Activated CD4-positive, alpha-beta T cell treated with anti-CD3 and anti-CD28 coated beads, Interleukin-2, Interleukin-4, amounts not matched to agents 100 ng/mL and 50 ng/mL, durations not matched to agents 16 hours and 8 hours (primary cell): Measurements from ENCODE around the gene PTPRN2.
"Not testable (repeated sequence)": the region's sequence is repeated elsewhere in the genome, so short reads cannot be mapped to it uniquely, and the experiment has no call there.

Source experiments
- DNase-seq: peaks from one replicate; pipeline ENCODE4 v3.0.0-alpha.2; 2020; ENCODE audit warnings: low spot score

Gene PTPRN2

DNA sequence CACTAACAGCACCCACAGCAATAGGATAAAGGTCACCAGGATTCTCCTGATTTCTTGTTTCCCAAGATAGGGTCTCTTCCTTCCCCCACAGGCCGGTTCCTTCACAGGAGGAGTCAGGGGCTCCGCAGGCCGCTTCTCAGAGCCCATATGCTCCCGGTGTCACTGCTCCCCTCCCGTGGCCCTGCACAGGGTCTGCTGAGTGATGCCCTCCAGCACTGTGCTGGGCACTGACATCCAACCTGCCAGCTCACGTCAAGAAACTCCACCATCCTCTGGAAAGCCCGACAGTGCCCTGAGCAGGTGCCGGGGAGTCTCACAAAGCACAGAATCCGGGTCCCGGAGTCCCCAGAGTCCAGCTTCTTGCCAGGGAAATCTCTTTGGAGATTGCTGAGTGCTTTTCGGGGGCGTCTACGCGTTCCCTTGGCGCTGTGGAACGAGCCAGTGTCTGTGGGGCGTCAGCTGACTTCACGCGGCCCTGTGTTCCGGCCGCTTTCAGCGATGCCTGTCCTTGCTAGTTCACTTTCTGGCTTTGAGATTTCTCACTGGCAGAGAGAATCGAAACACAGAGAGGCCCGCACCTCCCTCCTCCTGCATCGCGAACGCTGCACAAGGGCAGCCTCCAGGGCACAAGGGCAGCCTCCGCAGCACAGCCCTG is 683.3 kb downstream of the PTPRN2 start:
- DNase-seq: no peak

DNA sequence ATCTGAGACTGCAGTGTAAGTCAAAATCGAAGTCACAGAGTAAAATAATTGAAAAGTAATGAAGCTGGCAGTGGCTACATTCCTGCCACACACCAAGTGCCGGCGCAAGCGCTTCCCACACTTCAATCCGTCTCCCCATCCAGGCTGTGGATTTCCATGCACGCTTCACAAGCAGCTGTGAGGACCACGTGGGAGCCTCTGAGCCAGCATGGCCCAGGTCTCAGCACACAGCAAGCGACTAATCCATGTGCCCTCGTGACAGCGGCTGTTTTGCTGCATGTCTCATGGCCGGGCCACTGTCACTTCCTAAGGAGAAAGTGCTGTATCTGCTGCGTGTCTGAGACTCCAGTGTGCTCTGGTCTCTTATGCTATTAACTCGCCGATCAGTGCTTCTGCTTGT is 683.9 kb downstream of the PTPRN2 start:
- no peak for DNase-seq

DNA sequence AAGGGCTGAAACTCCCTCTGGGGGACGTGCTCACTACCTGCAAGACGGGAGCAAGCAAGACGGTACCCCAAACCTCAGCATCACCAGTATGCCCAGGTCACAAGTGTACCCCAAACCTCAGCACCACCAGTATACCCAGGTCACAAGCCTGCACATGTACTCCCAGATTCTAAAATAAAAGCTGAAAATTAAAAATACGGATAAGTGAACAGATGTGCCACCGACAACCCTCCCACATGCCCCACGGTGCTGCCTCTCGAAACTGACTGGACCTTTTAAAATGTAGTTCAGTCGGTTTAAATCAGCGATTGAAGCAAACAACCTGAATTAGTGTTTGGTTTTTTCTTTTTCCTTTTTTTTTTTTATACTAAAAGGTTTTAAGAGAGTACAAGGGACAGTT is 684.3 kb downstream of the PTPRN2 start:
- no peak for DNase-seq

DNA sequence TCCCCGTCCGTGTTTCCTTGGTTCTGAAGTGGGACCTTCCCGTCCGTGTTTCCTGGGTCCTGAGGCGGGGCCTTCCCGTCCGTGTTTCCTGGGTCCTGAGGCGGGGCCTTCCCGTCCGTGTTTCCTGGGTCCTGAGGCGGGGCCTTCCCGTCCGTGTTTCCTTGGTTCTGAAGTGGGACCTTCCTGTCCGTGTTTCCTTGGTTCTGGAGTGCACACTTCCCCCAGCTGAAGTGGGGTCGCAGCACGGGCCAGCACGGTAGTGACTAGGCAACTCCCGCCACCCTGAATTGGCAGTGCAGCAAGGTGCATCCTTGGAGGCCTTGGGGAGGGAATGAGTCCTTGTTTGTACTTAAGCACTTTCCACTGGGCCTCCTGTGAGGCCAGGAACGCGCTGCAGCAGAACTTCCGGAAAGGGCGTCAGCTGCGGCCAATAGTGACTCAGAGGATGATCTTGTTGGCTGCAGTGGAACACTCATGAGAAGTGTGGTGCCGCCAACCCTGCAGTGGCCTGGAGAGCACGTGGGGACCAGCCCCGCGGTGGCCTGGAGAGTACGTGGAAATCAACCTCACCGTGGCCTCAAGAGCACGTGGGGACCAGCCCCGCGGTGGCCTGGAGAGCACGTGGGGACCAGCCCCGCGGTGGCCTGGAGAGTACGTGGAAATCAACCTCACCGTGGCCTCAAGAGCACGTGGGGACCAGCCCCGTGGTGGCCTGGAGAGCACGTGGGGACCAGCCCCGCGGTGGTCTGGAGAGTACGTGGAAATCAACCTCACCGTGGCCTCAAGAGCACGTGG is 685.6 kb downstream of the PTPRN2 start:
- not testable (repeated sequence) for DNase-seq

DNA sequence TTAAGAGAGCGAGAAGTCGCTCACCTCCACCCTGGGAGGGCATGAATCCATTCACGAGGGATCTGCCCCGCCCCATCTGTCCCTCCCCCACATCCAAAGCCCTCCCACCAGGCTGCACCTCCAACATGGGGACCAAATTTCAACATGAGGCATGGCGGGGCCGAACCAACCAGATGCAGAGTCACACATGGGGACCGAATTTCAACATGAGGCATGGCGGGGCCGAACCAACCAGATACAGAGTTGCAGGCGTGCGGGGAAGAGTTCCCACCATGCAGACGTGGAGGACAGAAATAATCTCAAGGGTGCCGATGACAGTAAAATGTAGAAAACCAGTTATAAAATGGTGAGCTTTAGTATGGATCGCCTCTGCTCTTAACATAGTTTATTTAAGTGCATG is 686.5 kb downstream of the PTPRN2 start:
- DNase-seq: no peak

DNA sequence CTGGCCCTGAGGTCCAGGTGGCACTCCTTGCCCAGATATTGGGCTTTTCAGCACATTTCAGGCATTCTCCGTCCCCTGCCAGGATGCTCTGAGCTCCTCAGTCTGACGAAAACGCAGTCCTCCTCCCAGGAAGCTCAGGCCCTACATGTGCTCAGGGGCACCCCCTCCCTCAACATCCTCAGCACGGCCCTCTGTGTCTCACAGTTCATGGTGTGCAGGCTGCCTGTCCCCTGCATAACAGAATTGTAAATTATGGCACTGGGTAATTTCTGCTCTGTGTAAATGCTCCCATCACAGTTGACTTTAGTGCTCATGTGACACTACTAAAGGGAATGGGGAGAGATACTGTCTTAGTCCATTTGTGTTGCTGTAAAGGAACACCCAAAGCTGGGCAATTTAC is 687.1 kb downstream of the PTPRN2 start:
- no peak for DNase-seq

DNA sequence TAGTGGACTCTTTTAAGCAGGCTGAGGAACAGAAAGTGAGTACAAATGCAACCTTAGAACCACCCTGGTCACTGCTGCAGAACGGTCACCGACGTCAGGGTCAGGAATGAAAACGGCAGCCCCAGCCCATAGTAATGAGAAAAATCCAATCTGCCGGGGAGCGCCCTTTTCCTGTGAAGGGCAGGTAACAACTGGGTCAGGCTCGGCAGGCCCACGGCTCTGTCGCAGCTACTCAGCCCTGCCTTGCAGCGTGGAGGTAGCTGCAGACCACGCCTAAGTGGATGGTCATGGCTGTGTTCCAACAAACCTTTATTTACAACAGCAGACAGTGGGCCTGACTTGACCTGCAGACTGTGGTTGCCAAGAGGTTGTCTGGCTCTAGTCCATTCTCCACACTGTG is 687.6 kb downstream of the PTPRN2 start:
- DNase-seq: no peak

DNA sequence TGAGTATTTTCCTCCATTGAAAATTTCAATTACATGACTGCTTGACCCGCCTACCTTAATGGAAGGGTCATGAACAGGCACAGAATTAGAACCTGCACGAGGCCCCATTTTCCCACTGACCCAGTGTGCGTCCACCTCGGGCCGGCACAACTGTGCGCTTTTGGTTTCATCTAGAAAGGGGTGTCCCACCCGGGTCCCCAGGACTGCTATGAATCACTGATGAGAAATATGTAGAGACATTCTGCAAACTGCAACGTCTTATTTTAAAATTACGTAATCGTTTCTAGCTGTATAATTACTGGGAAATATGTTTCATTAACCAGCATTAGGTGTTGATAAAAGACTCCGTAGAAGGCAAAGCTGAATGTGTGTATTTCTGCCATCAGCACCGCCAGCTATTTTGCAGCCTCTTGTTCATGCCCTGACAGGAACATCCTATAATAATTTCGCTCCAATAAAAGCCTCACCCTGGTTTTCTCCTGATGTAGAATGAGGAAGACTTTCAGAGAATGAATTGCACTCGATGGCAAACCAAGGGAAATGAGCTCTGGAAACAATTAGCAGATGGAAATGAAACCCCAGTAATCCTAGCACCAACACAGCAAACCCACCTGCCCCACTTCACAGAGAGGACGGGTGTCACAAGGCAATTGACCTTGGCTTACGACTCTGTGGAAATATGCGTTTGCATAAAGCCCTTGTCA is 688.7 kb downstream of the PTPRN2 start:
- no peak for DNase-seq

DNA sequence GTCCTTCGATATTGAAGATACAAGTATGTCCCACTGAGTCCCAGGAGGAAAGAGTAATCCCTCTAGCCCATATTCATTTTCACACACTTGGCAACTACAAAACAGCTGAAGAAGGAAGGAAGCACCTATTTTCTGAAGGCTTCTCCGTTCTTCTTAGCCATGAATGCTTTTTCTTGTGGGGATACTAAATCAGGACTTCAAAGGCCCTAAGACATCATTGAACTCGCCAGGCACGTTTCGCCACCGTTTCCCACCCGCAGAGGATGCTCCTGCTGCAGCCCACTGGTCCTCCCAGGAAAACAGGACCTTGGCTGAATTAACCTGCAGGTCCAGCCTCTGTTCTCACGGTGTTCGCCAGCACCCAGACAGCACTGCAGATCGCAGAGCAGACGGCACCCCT is 689.4 kb downstream of the PTPRN2 start:
- no peak for DNase-seq

DNA sequence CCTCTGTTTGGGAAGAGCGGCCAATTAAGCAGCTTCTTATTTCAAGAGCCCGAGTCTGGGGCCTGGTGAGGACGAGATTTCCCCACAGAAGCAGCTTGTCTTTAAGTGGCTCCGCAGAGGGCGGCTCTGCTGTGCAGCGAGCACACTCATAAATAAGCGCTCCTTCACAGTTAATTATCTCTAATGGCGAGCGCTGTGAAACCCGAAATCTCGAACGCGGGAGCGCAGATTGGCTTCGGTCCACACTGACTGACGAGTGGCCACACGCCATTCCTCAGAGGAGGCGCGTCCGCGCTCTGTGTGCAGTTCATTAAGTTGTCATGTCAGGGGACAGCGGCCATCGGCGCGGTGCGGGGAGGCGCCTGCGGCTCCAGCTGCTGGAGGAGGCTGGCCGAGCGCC is 689.9 kb downstream of the PTPRN2 start:
- no peak for DNase-seq

DNA sequence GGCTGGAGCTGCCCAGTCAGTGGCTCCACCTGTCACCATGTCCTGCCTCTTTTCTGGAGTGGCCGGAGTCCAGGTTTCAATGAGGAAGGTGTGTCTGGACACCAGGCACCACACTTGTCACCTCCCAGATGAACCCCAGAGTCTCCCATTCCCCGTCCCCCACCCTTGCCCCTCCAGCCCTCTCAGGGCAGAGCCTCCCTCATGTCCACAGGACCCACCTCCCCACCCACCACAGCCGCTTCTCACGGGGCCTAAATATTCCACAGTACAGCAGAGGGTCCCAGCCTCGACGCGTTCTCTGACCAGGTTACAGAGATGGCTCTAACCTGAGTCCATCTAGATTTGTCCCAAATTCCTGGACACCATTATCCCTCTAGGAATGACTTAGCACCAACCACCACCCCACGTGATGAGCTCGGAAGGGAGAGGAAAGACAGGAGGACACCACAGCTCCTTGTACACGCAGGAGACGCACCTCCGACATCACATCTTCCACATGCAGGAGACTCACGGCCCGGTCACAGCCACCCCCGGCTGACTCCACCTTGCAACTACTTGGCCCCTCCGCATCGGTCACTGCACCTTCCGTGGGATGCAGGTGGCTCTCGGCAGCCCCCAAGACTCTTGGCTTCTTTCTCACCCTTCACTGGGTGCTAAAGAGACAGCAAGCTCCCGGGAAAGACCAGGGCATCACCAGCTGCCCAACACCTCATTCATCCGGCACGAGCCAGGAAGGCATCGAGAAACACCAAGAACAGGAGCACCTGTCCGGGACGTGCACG is 690.7 kb downstream of the PTPRN2 start:
- DNase-seq: no peak

DNA sequence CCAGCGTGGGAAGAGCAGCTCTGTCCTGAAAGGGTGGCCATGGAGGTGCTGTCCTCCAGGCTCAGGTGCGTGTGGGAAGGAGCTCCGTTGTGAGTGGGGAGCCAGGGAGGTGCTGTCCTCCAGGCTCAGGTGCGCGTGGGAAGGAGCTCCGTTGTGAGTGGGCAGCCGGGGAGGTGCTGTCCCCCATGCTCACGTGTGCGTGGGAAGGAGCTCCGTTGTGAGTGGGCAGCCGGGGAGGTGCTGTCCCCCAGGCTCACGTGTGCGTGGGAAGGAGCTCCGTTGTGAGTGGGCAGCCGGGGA is 691.3 kb downstream of the PTPRN2 start:
- DNase-seq: not testable (repeated sequence)

DNA sequence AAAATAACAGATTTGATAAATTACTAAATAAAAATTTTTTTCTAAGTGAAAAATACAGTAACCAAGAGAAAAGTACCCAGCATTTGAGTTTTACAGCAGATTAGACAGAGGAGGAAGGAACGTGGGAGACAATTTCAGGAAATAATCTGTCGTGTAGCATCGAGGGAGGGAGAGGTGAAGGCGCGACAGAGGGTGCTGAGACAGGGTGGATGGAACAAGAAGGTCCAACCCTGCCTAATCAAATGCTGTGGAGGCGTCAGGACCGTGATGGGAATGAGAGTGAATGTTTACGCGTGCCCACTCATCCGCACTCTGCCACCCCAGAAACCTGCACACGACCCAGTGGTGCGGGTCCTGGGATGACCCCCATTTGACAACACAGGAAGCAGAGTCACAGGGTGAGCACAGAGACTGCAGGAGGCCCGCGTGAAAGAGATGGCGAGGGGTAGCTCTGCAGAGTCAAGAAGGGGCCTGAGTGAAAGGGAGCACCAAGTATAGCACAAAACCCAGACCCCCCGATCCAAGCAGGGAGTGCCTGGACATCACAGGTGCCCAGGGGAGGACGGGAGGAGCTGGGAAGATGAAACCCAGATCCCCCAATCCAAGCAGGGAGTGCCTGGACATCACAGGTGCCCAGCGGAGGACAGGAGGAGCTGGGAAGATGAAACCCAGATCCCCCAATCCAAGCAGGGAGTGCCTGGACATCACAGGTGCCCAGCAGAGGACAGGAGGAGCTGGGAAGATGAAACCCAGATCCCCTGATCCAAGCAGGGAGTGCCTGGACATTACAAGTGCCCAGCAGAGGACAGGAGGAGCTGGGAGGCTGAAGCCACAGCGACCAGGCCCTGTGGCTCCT is 691.9 kb downstream of the PTPRN2 start:
- DNase-seq: no peak

DNA sequence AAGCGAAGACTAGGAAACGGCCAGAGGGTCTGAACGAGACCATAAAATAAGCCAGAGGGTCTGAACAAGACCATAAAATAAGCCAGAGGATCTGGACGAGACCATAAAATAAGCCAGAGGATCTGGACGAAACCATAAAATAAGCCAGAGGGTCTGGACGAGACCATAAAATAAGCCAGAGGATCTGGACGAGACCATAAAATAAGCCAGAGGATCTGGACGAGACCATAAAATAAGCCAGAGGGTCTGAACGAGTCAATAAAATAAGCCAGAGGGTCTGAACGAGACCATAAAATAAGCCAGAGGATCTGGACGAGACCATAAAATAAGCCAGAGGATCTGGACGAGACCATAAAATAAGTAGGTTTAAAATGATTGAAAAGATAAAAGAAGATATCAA is 692.5 kb downstream of the PTPRN2 start:
- DNase-seq: not testable (repeated sequence)

DNA sequence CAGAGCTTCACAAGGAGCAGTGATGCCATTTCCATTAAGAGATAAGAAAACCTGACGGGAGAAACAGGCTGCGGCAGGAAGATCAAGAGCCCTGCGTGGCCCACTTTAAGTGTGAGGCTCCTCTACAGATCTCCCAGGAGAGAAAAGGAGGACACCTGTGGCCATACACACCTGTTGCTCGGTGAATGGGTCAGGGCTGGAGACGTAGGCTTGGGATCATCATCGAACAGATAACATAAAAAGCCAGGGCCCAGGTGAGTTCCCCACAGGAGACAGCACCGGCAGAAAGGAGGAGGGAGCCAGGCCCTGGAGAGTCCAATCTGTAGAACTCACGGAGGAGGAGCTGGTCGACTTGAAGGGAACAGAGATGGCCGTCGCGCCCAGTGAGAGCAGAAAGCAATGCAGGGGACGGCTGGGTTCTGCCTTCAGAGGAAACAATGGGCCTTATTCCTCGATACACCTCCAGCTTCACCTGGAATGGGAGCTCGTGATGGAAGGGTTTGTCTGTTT is 694.0 kb downstream of the PTPRN2 start:
- no peak for DNase-seq

DNA sequence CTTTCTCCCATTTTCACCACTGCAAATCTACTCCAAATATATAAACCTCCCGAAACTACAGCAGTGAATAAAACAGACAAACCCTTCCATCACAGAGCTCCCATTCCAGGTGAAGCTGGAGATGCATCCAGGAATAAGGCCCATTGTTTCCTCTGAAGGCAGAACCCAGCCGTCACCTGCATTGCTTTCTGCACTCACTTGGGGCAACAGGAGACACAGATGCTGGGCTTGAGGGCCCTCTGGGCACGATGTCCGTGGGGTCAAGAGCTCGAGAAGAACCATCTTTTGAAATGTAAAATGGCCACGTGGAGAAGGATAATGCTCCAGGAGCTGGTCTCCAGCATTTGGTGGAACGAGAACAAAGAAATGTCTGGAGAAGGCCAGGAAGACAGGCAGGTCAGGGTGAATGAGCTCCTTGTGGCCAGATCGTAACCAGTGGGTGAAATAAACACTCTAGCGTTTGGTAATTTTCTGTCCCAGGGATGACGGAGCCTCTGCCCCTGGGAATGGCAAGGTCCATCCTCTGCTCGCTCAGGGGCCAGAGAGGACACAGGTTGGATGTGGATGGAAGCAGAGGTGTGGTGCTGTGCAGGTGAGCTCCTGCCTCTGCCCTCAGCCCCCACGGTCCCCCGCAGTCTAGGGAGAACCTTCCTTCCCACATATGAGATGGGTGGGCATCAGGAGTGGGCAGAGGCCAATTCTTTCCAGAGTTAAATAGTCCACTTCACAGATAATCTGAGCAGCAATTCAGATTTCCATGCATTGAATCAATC is 694.7 kb downstream of the PTPRN2 start:
- DNase-seq: no peak

DNA sequence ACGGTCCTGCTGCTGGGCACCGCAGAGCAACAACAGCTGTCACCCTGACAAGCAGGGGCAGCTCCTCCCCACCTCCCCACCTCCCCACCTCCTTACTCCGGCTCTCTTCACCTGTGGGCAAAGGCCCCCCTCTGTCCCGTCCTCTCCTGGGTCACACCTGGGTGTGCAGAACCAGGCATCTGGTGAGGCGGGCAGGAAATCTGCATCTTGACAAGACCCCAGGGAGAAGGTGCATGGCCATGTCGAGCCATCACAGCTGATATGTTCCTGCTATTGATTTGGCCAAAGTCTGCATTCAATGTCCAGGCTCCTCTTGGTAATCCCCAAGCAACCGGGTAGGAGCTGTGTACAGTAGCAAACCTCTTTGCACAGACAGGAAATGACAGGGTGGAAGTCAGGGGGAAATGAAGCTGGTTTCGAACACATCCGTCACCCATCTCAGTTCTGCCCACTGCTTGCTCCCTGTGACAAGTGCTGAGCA is 696.7 kb downstream of the PTPRN2 start:
- DNase-seq: no peak

DNA sequence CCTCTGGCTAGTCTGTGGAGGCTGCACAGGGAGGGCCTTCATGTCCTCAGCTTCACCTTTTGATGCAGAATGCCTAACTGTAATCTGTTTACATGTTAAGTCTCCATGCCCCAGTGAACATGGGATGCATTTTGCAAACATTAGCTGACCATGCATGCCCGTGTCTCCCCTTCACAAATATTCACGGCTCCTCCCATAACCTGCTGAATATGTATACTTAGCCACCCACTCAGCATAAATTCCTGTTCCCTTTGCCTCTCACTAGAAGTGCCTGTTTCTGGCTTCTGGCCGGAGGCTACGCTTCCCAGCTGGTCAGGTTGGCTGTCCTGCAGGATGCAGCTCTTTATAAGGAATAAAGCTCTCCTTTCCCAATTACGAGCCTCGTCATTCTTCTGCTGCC is 698.1 kb downstream of the PTPRN2 start:
- DNase-seq: no peak

DNA sequence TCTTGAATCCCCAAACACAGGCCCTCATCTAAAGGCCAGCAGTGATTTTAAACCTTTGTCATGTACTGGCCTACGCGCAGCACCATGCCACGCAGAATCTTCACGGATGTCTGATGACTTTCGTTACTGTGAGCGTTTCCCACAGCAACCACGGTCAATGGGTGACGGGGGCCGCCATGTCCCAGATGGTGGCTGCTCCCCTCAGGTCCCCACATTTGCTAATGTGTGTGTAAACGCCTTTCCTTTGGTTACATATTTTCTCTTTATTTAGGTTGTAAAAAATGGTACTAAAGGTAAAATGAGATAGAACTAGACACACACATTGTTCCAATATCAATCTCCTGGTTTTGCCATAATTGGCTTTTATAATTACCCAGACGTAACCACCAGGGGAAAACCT is 699.0 kb downstream of the PTPRN2 start:
- DNase-seq: no peak

DNA sequence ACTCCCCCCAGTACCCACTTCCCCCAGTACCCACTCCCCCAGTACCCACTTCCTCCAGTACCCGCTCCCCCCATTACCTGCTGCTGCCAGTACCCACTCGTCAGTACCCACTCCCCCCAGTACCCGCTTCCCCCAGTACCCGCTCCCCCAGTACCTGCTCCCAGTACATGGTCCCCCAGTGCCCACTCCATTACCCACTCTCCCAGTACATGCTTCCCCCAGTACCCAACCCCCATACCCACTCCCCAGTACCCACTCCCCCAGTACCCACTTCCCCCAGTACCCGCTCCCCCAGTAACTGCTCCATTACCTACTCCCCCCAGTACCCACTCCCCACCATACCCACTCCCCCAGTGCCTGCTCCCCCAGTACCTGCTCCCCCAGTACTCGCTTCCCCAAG is 700.2 kb downstream of the PTPRN2 start:
- no peak for DNase-seq

DNA sequence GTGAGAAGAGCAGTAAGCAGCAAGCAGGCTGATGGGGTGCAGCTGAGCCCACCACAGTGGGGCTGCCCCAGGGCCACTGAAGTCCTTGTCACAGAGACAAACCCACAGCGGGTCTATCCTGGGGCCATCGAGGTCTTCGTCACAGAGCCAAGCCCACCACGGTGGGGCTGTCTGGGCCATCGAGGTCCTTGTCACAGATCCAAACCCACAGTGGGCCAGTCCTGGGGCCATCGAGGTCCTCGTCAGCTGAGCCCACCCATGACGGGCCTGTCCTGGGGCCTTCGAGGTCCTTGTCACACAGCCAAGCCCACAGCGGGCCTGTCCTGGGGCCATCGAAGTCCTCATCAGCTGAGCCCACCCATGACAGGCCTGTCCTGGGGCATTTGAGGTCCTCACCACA is 700.9 kb downstream of the PTPRN2 start:
- no peak for DNase-seq
